Progenitor cell of endocrine pancreas (in vitro differentiated cells): Measurements from ENCODE around the gene HSPA12B. TPM values are rescaled to one million over a fixed set of nuclear protein-coding genes. Genes with fewer than 3 reads are reported as not detected.

Experiments used
- DNase-seq: peaks from one replicate; pipeline ENCODE4 v3.0.0; 2021; ENCODE audit warnings: low spot score; ENCODE audit not compliant: unreplicated experiment
- H3K27ac Mint-ChIP-seq: 2 replicates; pipeline ENCODE4 v1.8.0; 2021; ENCODE audit warnings: mild to moderate bottlenecking, moderate library complexity, mixed read lengths
- H3K27me3 Mint-ChIP-seq: 2 replicates; pipeline ENCODE4 v1.8.0; 2021; ENCODE audit warnings: mixed read lengths
- H3K36me3 Mint-ChIP-seq: 2 replicates; pipeline ENCODE4 v1.8.0; 2022; ENCODE audit warnings: mixed read lengths; ENCODE audit not compliant: insufficient read depth
- H3K4me1 Mint-ChIP-seq: 2 replicates; pipeline ENCODE4 v1.8.0; 2021; ENCODE audit warnings: low read depth, mixed read lengths
- H3K4me3 Mint-ChIP-seq: 2 replicates; pipeline ENCODE4 v1.8.0; 2021; ENCODE audit warnings: low read depth, mild to moderate bottlenecking, moderate library complexity, mixed read lengths
- H3K9me3 Mint-ChIP-seq: 2 replicates; pipeline ENCODE4 v1.8.0; 2021; ENCODE audit warnings: low read depth, mixed read lengths
- total RNA-seq: library from RNA; stranded (reverse); gene quantifications from 2 replicates; pipeline ENCODE4 v1.2.1, GENCODE V29; 2021
- TF ChIP-seq, protein P1 (sequence below): fragments of 200-600 bp; sonication (generic); IDR thresholded peaks from one replicate; pipeline ENCODE4 v1.5.0; 2021; ENCODE audit warnings: antibody characterized with exemption, mild to moderate bottlenecking; ENCODE audit not compliant: unreplicated experiment

Gene HSPA12B
- total RNA-seq, 1 donor from 2014 or later, result not detected

DNA sequence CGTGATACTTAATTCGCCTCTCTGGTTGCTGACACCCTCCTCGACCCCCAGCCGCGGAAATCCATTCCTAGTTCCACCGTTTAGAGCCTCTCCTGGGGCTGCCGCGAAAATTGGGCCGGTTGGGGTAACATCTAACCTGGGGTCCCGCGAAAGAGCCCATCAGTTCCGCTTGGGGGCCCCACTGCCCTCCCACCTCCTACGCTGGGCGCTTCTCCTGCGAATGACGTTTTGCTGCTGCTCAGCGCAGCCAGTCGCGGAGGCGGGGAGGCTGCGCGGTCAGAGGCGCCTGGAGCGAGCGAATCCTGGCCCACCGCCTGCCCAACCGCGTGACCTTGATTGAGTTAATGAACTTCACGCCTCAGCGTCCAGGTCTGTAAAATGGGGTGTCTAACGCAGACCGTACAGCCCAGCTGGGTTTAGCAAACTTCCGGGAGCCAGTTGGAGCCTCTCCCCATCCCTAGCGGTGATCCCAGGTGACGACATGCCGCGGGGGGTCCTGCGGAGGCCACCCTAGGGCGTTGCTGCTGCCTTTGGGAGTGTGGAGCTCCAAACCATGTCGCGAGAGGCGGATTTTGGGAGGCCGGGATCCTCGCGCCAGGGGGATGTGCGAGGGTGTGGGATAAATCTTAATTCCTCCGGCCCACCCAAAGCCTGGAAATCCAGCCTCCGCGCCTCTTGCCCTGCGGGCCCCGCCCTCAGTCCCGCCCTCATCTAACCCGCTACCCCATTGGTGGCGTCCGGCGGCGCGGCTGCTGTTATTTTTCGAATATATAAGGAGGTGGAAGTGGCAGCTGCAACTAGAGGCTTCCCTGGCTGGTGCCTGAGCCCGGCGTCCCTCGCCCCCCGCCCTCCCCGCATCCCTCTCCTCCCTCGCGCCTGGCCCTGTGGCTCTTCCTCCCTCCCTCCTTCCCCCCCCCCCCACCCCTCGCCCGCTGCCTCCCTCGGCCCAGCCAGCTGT lies 63.3 kb downstream of the HSPA12B start, which contains the start of gene CDC25B:
Gene CDC25B, plus strand, starts transcription at position 800 of the 958 bp plus-strand sequence. CDS start 222 bp downstream, outside the sequence.
- no peaks in the 10 kb centered on the region for H3K27me3 Mint-ChIP-seq
- peak within 1 kb of the TSS; percentile 84 for H3K4me3 Mint-ChIP-seq
- H3K9me3 Mint-ChIP-seq, result no peaks in the 10 kb centered on the region
- peaks cover 35% of the 10 kb centered on the region for H3K4me1 Mint-ChIP-seq
- TF ChIP-seq, protein P1, sequence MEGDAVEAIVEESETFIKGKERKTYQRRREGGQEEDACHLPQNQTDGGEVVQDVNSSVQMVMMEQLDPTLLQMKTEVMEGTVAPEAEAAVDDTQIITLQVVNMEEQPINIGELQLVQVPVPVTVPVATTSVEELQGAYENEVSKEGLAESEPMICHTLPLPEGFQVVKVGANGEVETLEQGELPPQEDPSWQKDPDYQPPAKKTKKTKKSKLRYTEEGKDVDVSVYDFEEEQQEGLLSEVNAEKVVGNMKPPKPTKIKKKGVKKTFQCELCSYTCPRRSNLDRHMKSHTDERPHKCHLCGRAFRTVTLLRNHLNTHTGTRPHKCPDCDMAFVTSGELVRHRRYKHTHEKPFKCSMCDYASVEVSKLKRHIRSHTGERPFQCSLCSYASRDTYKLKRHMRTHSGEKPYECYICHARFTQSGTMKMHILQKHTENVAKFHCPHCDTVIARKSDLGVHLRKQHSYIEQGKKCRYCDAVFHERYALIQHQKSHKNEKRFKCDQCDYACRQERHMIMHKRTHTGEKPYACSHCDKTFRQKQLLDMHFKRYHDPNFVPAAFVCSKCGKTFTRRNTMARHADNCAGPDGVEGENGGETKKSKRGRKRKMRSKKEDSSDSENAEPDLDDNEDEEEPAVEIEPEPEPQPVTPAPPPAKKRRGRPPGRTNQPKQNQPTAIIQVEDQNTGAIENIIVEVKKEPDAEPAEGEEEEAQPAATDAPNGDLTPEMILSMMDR, result peak; percentile 54
- H3K36me3 Mint-ChIP-seq, result no peaks in the 10 kb centered on the region
- peak within 1 kb of the TSS; percentile 93 for H3K27ac Mint-ChIP-seq
- DNase-seq, result peak; percentile 75

DNA sequence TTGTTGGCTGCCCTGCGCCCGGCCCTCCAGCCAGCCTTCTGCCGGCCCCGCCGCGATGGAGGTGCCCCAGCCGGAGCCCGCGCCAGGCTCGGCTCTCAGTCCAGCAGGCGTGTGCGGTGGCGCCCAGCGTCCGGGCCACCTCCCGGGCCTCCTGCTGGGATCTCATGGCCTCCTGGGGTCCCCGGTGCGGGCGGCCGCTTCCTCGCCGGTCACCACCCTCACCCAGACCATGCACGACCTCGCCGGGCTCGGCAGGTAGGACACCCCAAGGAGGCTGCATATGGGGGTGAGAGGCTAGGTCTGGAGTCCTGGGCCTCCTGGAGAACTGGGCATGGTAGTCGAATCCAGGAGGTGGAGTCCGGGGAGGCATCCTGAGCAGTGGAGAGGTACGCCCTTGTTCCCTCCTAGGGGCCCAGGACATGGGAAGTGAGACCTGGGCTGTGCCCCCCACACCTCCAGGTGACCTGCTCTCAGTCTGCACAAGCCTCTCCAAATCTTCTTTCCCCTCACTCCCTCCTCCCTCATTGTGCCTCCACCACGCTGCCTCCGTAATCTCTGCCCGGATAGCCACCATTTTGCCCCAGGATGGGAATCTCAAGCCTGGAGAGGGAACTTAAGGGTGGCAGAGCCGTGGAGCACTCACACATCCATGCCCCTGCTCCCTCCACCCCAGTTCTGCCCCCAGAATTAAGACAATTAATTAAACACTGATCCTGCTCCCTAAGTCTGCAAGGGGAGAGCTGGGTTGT lies 64.2 kb downstream of the HSPA12B start:
- TF ChIP-seq, protein P1, result no peak
- Mint-ChIP-seq H3K4me1 (peaks cover 35% of the 10 kb centered on the region), H3K4me3 (peak overlapping the region; percentile 74), H3K36me3 (no peaks in the 10 kb centered on the region), H3K27me3 (no peaks in the 10 kb centered on the region), H3K9me3 (no peaks in the 10 kb centered on the region), H3K27ac (no peak overlapping the region)
- no peak for DNase-seq

DNA sequence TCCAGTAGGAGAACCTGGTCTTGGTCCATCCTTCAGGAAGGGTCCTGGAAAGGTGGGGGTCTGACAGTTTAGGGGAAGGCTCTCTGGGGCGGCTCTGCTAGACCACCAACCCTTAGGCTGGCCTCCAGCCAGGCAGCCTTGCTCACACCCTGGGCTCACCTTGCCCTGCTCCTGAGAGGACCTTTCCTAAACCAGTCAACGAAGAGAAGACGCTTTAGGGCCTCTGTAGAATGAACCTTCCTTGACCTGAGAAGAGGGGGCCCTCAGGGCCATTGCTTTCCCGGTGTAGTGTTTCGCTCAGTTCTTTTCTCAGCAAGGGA lies 64.7 kb downstream of the HSPA12B start:
- DNase-seq, result no peak
- Mint-ChIP-seq H3K27me3 (no peaks in the 10 kb centered on the region), H3K4me3 (peak overlapping the region; percentile 74), H3K27ac (no peak overlapping the region), H3K36me3 (no peaks in the 10 kb centered on the region), H3K9me3 (no peaks in the 10 kb centered on the region), H3K4me1 (peaks cover 35% of the 10 kb centered on the region)
- TF ChIP-seq, protein P1, result no peak

GRCh38 chr20:3797592-3798372 lies 65.3 kb downstream of the HSPA12B start:
- H3K27me3 Mint-ChIP-seq, result no peaks in the 10 kb centered on the region
- DNase-seq, result no peak
- H3K4me3 Mint-ChIP-seq, result peak overlapping the region; percentile 74
- peaks cover 35% of the 10 kb centered on the region for H3K4me1 Mint-ChIP-seq
- H3K36me3 Mint-ChIP-seq, result peaks cover 5% of the 10 kb centered on the region
- TF ChIP-seq, protein P1, result no peak
- no peak overlapping the region for H3K27ac Mint-ChIP-seq
- H3K9me3 Mint-ChIP-seq, result no peaks in the 10 kb centered on the region

DNA sequence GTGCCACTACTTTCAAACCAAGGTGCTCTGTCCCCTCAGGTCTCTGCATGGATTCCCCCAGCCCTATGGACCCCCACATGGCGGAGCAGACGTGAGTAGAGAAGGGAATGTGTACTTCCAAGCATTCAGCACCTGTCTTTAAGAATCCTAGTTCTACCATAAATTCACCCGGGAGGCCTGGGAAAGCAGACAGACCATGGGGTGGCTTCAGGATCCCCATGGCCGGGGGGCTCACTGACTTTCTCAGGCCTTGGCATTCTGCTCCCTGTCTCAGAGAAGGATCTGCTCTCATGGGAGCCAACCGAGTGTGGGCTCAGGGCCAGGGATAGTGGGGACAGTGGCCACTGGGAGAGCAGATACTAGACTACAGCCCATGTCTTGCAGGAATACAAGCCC lies 65.9 kb downstream of the HSPA12B start:
- Mint-ChIP-seq H3K4me1 (peaks cover 35% of the 10 kb centered on the region), H3K4me3 (peak overlapping the region; percentile 74), H3K36me3 (peaks cover 7% of the 10 kb centered on the region), H3K9me3 (no peaks in the 10 kb centered on the region), H3K27me3 (no peaks in the 10 kb centered on the region), H3K27ac (no peak overlapping the region)
- TF ChIP-seq, protein P1, result no peak
- DNase-seq, result no peak
